SU-DHL-6 (cell line): Measurements from ENCODE around the gene MANSC4.

Experiments used
- H2AFZ ChIP-seq: fragments of 200-600 bp; sonication (generic); 2 replicates; pipeline ENCODE4 v1.6.1; 2014; ENCODE audit warnings: low read depth, mild to moderate bottlenecking, moderate library complexity, mixed read lengths, antibody characterized with exemption, low read length; ENCODE audit not compliant: severe bottlenecking
- H3F3A ChIP-seq: fragments of 200-600 bp; shearing (Covaris generic); 2 replicates; pipeline ENCODE4 v1.6.0; 2016; ENCODE audit warnings: antibody characterized with exemption, mild to moderate bottlenecking; ENCODE audit not compliant: insufficient read depth
- H3K27ac ChIP-seq: fragments of 200-600 bp; sonication (generic); 2 replicates; pipeline ENCODE4 v1.5.1; 2016; ENCODE audit warnings: low read depth, mild to moderate bottlenecking, low read length, moderate library complexity, mixed read lengths
- H3K27me3 ChIP-seq: fragments of 200-600 bp; sonication (generic), shearing (Covaris generic); 2 replicates; pipeline ENCODE4 v1.6.0; 2014; ENCODE audit warnings: mild to moderate bottlenecking, low read length
- H3K36me3 ChIP-seq: fragments of 200-600 bp; sonication (generic); 2 replicates; pipeline ENCODE4 v1.6.1; 2014; ENCODE audit warnings: mild to moderate bottlenecking, low read length, mixed read lengths
- H3K4me2 ChIP-seq: fragments of 300-600, 200-600 bp; shearing (Covaris generic), sonication (generic); 2 replicates; pipeline ENCODE4 v1.6.0; 2014; ENCODE audit warnings: low read length, low read depth, mild to moderate bottlenecking; ENCODE audit not compliant: poor library complexity, severe bottlenecking
- H3K4me3 ChIP-seq: fragments of 200-600 bp; sonication (generic); 2 replicates; pipeline ENCODE4 v1.5.1; 2014; ENCODE audit warnings: antibody characterized with exemption, low read length, mild to moderate bottlenecking, mixed read lengths; ENCODE audit not compliant: insufficient read depth, poor library complexity, severe bottlenecking
- H3K79me2 ChIP-seq: fragments of 200-600 bp; sonication (generic); 2 replicates; pipeline ENCODE4 v1.6.1; 2014; ENCODE audit warnings: mild to moderate bottlenecking, low read length, moderate library complexity; ENCODE audit not compliant: insufficient read depth
- H3K9ac ChIP-seq: fragments of 200-600 bp; sonication (generic); 2 replicates; pipeline ENCODE4 v1.7.0; 2014; ENCODE audit warnings: mild to moderate bottlenecking, low read length
- H3K9me2 ChIP-seq: fragments of 200-600 bp; sonication (generic); replicated peaks from 2 replicates; pipeline ENCODE4 v1.6.1; 2014; ENCODE audit warnings: low read length; ENCODE audit not compliant: insufficient read depth
- H3K9me3 ChIP-seq: fragments of 200-600 bp; sonication (generic); 2 replicates; pipeline ENCODE4 v1.6.1; 2014; ENCODE audit warnings: low read length, mixed read lengths; ENCODE audit not compliant: insufficient read depth
- H4K20me1 ChIP-seq: fragments of 200-600 bp; sonication (generic); 2 replicates; pipeline ENCODE4 v1.6.1; 2014; ENCODE audit warnings: low read depth, mild to moderate bottlenecking, antibody characterized with exemption, low read length, moderate library complexity, mixed read lengths
- EZH2phosphoT487 ChIP-seq: fragments of 200-600 bp; sonication (generic), shearing (Covaris generic); conservative IDR thresholded peaks from 2 replicates; pipeline ENCODE4 v1.6.1; 2018; ENCODE audit warnings: mild to moderate bottlenecking, antibody characterized with exemption, low read length, moderate library complexity, mixed read lengths
- TF ChIP-seq, protein P1 (sequence below): fragments of 200-600 bp; sonication (generic); IDR thresholded peaks from one replicate; pipeline ENCODE4 v1.5.1; 2017; ENCODE audit warnings: antibody characterized with exemption, mild to moderate bottlenecking, low read length, moderate library complexity; ENCODE audit not compliant: insufficient read depth, poor library complexity, severe bottlenecking

The MANSC4 gene

DNA sequence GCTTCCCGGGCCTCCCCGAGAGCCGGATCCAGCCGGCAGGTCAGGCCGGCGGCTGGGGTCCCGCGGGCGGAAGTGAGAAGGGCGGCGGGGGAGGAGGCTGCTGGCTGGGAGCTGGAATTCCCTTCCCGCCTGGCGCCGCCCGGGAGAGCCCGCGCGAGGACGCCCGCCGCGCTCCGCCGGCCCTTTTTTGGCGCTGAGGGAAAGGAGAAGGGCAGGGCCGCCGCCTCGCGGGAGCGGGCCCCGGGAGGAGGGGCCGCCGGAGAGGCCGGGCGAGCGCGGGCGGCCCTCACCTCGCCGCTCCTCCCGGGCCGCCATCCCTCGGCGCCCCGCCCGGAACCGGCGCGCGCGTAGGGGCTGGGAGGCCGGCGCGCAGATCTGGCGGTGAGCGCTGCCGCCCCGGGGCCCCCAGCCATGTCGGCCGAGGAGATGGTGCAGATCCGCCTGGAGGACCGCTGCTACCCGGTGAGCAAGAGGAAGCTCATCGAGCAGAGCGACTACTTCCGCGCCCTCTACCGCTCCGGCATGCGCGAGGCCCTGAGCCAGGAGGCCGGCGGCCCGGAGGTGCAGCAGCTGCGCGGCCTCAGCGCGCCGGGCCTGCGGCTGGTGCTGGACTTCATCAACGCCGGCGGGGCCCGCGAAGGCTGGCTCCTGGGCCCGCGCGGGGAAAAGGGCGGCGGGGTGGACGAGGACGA, at the start of gene MANSC4, which contains the start of gene KLHL42:
TSS of gene MANSC4 (minus strand) at position 317 of the 692 bp plus-strand sequence. CDS start 8,960 bp downstream, outside the sequence.
TSS of gene KLHL42 (plus strand) at position 314 of the 692 bp plus-strand sequence. CDS start at position 412, 98 bp downstream.
- H3K79me2 ChIP-seq, result peaks cover 45% of the 10 kb centered on the region

DNA sequence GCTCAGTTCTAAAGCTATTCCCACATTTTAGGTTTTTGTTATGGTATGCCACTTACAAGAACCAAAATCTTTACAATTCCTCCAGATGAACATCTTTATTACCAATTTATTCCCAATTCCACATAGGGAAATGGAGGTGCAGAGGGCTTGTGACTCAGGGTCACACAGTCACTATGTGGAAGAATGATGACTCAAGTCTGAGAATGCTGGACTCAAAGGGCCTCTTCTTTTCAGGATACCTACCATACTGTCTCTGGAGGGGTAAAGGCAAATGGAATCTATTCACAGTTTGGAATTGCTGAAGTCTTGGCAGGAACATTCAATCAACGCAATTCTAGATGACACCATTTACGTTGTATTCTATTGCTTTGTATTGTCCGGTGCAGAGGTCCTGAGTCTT, 48.2 kb upstream of the MANSC4 start:
- Histone ChIP-seq H3K9ac (peak overlapping the region; percentile 82), H3F3A (peaks cover 27% of the 10 kb centered on the region), H3K27ac (peak overlapping the region; percentile 85), H3K9me2 (no peaks in the 10 kb centered on the region), H4K20me1 (no peaks in the 10 kb centered on the region), H3K36me3 (no peaks in the 10 kb centered on the region), H2AFZ (no peak overlapping the region), H3K4me2 (peak overlapping the region; percentile 74), H3K9me3 (no peaks in the 10 kb centered on the region), H3K79me2 (peaks cover 48% of the 10 kb centered on the region), H3K4me3 (no peak overlapping the region), H3K27me3 (no peaks in the 10 kb centered on the region)
- TF ChIP-seq, protein P1, sequence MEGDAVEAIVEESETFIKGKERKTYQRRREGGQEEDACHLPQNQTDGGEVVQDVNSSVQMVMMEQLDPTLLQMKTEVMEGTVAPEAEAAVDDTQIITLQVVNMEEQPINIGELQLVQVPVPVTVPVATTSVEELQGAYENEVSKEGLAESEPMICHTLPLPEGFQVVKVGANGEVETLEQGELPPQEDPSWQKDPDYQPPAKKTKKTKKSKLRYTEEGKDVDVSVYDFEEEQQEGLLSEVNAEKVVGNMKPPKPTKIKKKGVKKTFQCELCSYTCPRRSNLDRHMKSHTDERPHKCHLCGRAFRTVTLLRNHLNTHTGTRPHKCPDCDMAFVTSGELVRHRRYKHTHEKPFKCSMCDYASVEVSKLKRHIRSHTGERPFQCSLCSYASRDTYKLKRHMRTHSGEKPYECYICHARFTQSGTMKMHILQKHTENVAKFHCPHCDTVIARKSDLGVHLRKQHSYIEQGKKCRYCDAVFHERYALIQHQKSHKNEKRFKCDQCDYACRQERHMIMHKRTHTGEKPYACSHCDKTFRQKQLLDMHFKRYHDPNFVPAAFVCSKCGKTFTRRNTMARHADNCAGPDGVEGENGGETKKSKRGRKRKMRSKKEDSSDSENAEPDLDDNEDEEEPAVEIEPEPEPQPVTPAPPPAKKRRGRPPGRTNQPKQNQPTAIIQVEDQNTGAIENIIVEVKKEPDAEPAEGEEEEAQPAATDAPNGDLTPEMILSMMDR, result no peak

More for the DNA sequence above, at the start of gene MANSC4, which contains the start of gene KLHL42:
- Histone ChIP-seq H4K20me1 (no peaks in the 10 kb centered on the region), H3K9me3 (no peaks in the 10 kb centered on the region), H3K9me2 (no peaks in the 10 kb centered on the region), H3K4me3 (peak within 1 kb of the TSS; percentile 62), H2AFZ (peak within 1 kb of the TSS; percentile 89), H3K4me2 (peak within 1 kb of the TSS; percentile 85), H3K9ac (peak within 1 kb of the TSS; percentile 78), H3K36me3 (no peaks in the 10 kb centered on the region), H3F3A (peaks cover 10% of the 10 kb centered on the region; the same call in 1 of the 2 replicates), H3K27ac (peak within 1 kb of the TSS; percentile 71), H3K27me3 (no peaks in the 10 kb centered on the region)
- TF ChIP-seq, protein P1, result no peak
- no peak for TF ChIP-seq EZH2phosphoT487

DNA sequence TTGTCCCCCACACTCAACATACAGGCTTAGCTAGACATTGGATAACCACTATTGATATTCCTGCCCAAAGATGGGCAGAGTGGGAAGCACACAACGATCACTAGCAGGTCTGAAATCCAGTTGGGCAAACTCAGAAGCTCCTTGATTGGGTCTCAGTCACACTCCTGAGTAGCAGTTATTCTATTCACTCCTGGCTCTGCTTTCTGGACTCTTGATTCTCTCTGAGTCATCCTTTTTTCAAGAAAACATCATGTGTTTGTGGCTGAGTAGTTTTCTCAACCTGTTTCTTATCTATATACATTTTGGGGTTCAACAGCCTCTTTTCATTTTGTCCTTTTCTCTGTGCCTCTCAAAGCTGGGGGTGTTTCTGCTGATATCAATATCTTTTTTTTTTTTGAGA, 46.0 kb upstream of the MANSC4 start:
- peak overlapping the region; percentile 98 for H3K27ac ChIP-seq
- H3K4me3 ChIP-seq, result no peak overlapping the region
- peaks cover 27% of the 10 kb centered on the region for H3K79me2 ChIP-seq

More for the DNA sequence above, 46.0 kb upstream of the MANSC4 start:
- Histone ChIP-seq H4K20me1 (no peaks in the 10 kb centered on the region), H3K4me2 (no peak overlapping the region), H3K9ac (no peak overlapping the region), H3K9me2 (no peaks in the 10 kb centered on the region), H3K36me3 (no peaks in the 10 kb centered on the region), H3K9me3 (no peaks in the 10 kb centered on the region), H3F3A (peaks cover 48% of the 10 kb centered on the region), H3K27me3 (no peaks in the 10 kb centered on the region), H2AFZ (no peak overlapping the region)
- TF ChIP-seq EZH2phosphoT487, result no peak
- TF ChIP-seq, protein P1, result no peak
